ENCODE data around the gene SVIL.

DNA sequence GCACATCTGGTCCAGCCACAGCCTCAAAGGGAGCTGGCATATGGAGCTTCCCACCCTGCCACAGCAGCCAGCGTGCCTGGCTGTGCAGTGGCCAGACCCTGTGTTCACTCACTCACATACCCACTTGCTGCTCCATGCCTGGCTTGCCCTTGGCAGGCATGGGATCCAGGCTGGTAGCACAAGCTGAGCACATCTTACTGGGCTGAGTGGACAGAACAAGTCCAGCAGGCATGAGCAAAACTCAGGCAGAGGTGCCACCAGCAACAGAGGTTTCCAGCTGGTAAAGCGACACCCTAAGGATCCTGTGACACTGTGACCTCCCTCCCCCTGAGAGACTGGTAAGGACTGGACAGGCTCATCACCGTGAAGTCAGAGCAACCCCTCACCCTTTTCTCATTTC, 25.1 kb downstream of the SVIL start:
- TF ChIP-seq, protein P1, sequence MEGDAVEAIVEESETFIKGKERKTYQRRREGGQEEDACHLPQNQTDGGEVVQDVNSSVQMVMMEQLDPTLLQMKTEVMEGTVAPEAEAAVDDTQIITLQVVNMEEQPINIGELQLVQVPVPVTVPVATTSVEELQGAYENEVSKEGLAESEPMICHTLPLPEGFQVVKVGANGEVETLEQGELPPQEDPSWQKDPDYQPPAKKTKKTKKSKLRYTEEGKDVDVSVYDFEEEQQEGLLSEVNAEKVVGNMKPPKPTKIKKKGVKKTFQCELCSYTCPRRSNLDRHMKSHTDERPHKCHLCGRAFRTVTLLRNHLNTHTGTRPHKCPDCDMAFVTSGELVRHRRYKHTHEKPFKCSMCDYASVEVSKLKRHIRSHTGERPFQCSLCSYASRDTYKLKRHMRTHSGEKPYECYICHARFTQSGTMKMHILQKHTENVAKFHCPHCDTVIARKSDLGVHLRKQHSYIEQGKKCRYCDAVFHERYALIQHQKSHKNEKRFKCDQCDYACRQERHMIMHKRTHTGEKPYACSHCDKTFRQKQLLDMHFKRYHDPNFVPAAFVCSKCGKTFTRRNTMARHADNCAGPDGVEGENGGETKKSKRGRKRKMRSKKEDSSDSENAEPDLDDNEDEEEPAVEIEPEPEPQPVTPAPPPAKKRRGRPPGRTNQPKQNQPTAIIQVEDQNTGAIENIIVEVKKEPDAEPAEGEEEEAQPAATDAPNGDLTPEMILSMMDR (IDR thresholded peaks at IDR 0.05) = no peak
- TF ChIP-seq POLR2A (IDR thresholded peaks at IDR 0.05) = no peak

Data from heart left ventricle (tissue), 13 donors.